ACC112 (cell line): ENCODE results near the gene ATG16L1.

Experiments
- H2AFZ ChIP-seq: fragments of 200-600 bp; sonication (generic); one replicate; pipeline ENCODE4 v1.6.0; 2017; ENCODE audit warnings: antibody characterized with exemption, low read length; ENCODE audit not compliant: unreplicated experiment
- H3K27ac ChIP-seq: fragments of 200-600 bp; sonication (generic); 2 replicates; pipeline ENCODE4 v1.5.1; 2014; ENCODE audit warnings: low read depth, mild to moderate bottlenecking, antibody characterized with exemption, low read length, moderate library complexity
- H3K27me3 ChIP-seq: fragments of 200-600 bp; sonication (generic); 2 replicates; pipeline ENCODE4 v1.6.1; 2014; ENCODE audit warnings: mild to moderate bottlenecking, antibody characterized with exemption, low read length, moderate library complexity, mixed read lengths; ENCODE audit not compliant: insufficient read depth
- H3K36me3 ChIP-seq: fragments of 200-600 bp; sonication (generic); 2 replicates; pipeline ENCODE4 v1.6.1; 2016; ENCODE audit warnings: mild to moderate bottlenecking, antibody characterized with exemption, low read length, moderate library complexity, mixed read lengths; ENCODE audit not compliant: insufficient read depth
- H3K4me1 ChIP-seq: fragments of 200-600 bp; sonication (generic); one replicate; pipeline ENCODE4 v1.6.1; 2016; ENCODE audit warnings: low read length, mixed read lengths; ENCODE audit not compliant: insufficient read depth, unreplicated experiment, control insufficient read depth
- H3K4me3 ChIP-seq: fragments of 200-600 bp; sonication (generic); 2 replicates; pipeline ENCODE4 v1.5.1; 2014; ENCODE audit warnings: mild to moderate bottlenecking, low read depth, low read length
- H3K79me2 ChIP-seq: fragments of 200-600 bp; sonication (generic); one replicate; pipeline ENCODE4 v1.6.0; 2016; ENCODE audit warnings: low read length; ENCODE audit not compliant: control insufficient read depth, unreplicated experiment, insufficient read depth

ATG16L1 gene

DNA sequence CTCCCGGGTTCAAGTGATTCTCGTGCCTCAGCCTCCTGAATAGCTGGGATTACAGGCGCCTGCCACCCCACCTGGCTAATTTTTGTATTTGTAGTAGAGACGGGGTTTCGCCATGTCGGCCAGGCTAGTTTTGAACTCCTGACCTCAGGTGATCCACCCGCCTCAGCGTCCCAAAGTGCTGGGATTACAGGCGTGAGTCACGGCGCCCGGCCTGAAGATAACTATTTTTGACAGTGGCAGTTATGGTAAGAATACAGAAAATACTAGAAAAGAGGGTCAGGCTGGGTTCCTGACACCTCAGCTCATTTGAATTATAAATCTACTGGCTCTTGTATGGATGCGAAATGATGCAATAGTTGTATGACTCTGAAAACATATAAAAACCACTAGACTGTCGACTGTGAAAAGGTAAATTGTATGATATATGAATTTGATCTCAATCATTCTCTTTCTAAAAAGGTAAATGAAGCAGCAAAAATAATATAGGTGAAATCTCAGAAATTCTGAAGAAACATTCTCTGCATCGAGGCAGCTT, 91.8 kb downstream of the ATG16L1 start:
- Histone ChIP-seq H3K27ac (no peak overlapping the region), H3K79me2 (no peaks in the 10 kb centered on the region), H3K27me3 (peaks cover 4% of the 10 kb centered on the region; the same call in 1 of the 2 replicates), H3K4me3 (no peak overlapping the region), H3K36me3 (no peaks in the 10 kb centered on the region), H2AFZ (no peak overlapping the region), H3K4me1 (no peaks in the 10 kb centered on the region)
